PC-9 (cell line): ENCODE measurements around the gene HSPA12A. TPM values are rescaled to one million over a fixed set of nuclear protein-coding genes. Genes with fewer than 3 reads are reported as not detected.

Source experiments
- BruUV-seq: library from RNA; stranded (reverse); fragments of 400-500 nt; replicated peaks from 2 replicates; lab custom pipeline; 2021; lab: Mats Ljungman, UMichigan
- CTCF ChIA-PET: fragments of 300-600 bp; sonication (Branson Sonifier 250); formaldehyde crosslinking; loops from one replicate; lab custom pipeline; 2022; ENCODE audit warnings: antibody characterized with exemption; lab: Charles Lee
- POLR2A ChIA-PET: fragments of 300-600 bp; sonication (Branson Sonifier 250); formaldehyde crosslinking; loops from one replicate; lab custom pipeline; 2022; ENCODE audit warnings: antibody characterized with exemption; ENCODE audit not compliant: unreplicated experiment; lab: Charles Lee
- DNase-seq, 2 experiments: peaks; one replicate each; pipeline versions ENCODE4 v3.0.0 to v3.0.0-alpha.2; 2015 to 2022; ENCODE audit warnings: mixed read lengths in 1 of 2
- H2AFZ ChIP-seq: fragments of 200-600 bp; sonication (generic); 2 replicates; pipeline ENCODE4 v1.8.1; 2017; ENCODE audit warnings: antibody characterized with exemption
- H3F3A ChIP-seq: fragments of 200-600 bp; sonication (generic); 2 replicates; pipeline ENCODE4 v1.8.1; 2017; ENCODE audit warnings: antibody characterized with exemption, mild to moderate bottlenecking, low read depth; ENCODE audit not compliant: insufficient read depth
- H3K27ac ChIP-seq: fragments of 200-600 bp; sonication (generic); 2 replicates; pipeline ENCODE4 v1.6.1; 2016; ENCODE audit warnings: mixed run types
- H3K27me3 ChIP-seq: fragments of 200-600 bp; sonication (generic); 2 replicates; pipeline ENCODE4 v1.6.1; 2016; ENCODE audit warnings: low read depth, mixed run types; ENCODE audit not compliant: insufficient read depth
- H3K36me3 ChIP-seq: fragments of 200-600 bp; sonication (generic); 2 replicates; pipeline ENCODE4 v1.6.1; 2016; ENCODE audit warnings: low read depth, mixed run types
- H3K4me1 ChIP-seq: fragments of 200-600 bp; sonication (generic); replicated peaks from 2 replicates; pipeline ENCODE4 v1.6.1; 2016; ENCODE audit warnings: mixed run types; ENCODE audit not compliant: insufficient read depth
- H3K4me2 ChIP-seq: fragments of 200-600 bp; sonication (generic); 2 replicates; pipeline ENCODE4 v1.6.1; 2017; ENCODE audit warnings: mixed run types
- H3K4me3 ChIP-seq: fragments of 200-600 bp; sonication (generic); 2 replicates; pipeline ENCODE4 v1.6.1; 2016; ENCODE audit warnings: mixed run types
- H3K79me2 ChIP-seq: fragments of 200-600 bp; sonication (generic); 2 replicates; pipeline ENCODE4 v1.6.1; 2017; ENCODE audit warnings: low read depth, mixed run types
- H3K9me2 ChIP-seq: fragments of 200-600 bp; sonication (generic); 2 replicates; pipeline ENCODE4 v1.8.1; 2017; ENCODE audit warnings: mild to moderate bottlenecking; ENCODE audit not compliant: insufficient read depth
- H3K9me3 ChIP-seq: fragments of 200-600 bp; sonication (generic); 2 replicates; pipeline ENCODE4 v1.8.1; 2016; ENCODE audit warnings: low read depth; ENCODE audit not compliant: insufficient read depth
- H4K20me1 ChIP-seq: fragments of 200-600 bp; sonication (generic); 2 replicates; pipeline ENCODE4 v1.8.1; 2017; ENCODE audit not compliant: insufficient read depth
- CTCF ChIP-seq: fragments of 200-600 bp; sonication (generic); conservative IDR thresholded peaks from 2 replicates; pipeline ENCODE4 v1.6.1; 2017; ENCODE audit warnings: mixed run types, antibody characterized with exemption, mild to moderate bottlenecking, moderate library complexity
- EZH2 ChIP-seq: fragments of 200-600 bp; sonication (generic); IDR thresholded peaks from 2 replicates; pipeline ENCODE4 v1.8.0; 2017; ENCODE audit warnings: antibody characterized with exemption, low read depth
- intact Hi-C: fragments of 100-400 bp; cut with micrococcal nuclease; formaldehyde crosslinking; loops from one replicate; pipeline ENCODE4 v1.10.0; 2022; ENCODE audit not compliant: unreplicated experiment
- total RNA-seq: library from RNA; stranded (reverse); gene quantifications from 2 replicates; pipeline ENCODE4 v1.2.3, GENCODE V29; 2021

Gene HSPA12A
- total RNA-seq, 1 experiment from 2014 or later = 12.1 TPM

DNA sequence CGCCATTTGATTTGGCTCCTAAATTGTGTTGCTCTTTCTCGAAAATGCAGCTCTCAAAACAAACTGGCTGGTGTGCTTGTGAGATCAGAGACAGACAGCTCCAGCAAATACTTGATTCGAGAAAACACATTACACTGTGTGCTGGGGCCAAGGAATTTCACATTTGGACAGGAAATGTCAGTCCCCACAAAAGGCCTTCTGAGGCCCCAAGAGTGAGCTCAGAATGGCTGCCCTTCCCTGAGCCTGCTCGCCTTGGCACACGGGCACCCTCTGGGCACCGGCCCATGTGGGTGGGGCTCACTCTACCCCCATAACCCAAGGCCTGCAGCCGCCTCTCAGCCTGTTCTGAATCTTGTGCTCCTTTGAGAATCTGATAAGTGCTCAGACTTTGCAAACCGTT lies 13.9 kb upstream of the HSPA12A start:
- CTCF ChIA-PET = no interaction called here
- Histone ChIP-seq H3K4me2 (no peak overlapping the region), H3K27ac (no peak overlapping the region), H3K79me2 (no peaks in the 10 kb centered on the region), H2AFZ (no peak overlapping the region), H3K27me3 (no peaks in the 10 kb centered on the region), H3K4me3 (no peak overlapping the region), H3F3A (no peaks in the 10 kb centered on the region), H3K9me3 (no peaks in the 10 kb centered on the region), H4K20me1 (no peaks in the 10 kb centered on the region), H3K4me1 (no peaks in the 10 kb centered on the region), H3K9me2 (no peaks in the 10 kb centered on the region), H3K36me3 (no peaks in the 10 kb centered on the region)
- no TSS peak for BruUV-seq
- no peak for TF ChIP-seq CTCF
- TF ChIP-seq EZH2 = no peak
- intact Hi-C loops = no loop called here
- POLR2A ChIA-PET = no interaction called here
- DNase-seq = no peak

DNA sequence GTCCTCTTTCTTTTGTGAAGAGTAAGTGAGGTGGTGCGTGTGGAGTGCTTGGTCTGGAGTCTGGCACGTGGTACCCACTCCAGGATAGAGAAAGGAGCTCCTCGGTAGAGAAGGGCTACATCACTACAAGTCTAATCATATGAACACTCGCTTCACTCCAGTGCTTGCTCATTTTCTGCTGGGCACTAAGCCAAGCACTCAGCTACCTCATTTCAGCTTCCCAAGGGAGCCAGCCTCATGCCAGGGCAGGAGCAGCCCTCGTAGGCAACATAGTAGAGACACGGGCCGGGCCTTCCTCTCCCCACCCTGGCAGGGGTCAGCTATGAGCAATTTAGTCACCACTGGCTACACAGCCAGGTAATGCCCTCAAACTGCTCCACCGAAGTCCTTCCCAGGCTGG lies 11.4 kb upstream of the HSPA12A start:
- no peaks in the 10 kb centered on the region for H4K20me1 ChIP-seq
- intact Hi-C loops = no loop called here
- peaks cover 3% of the 10 kb centered on the region; the same call in 1 of the 2 replicates for H3F3A ChIP-seq
- H3K36me3 ChIP-seq = no peaks in the 10 kb centered on the region
- H3K27me3 ChIP-seq = no peaks in the 10 kb centered on the region
- no peak overlapping the region for H3K4me3 ChIP-seq
- no peak overlapping the region for H2AFZ ChIP-seq
- no peak overlapping the region for H3K27ac ChIP-seq
- H3K9me3 ChIP-seq = no peaks in the 10 kb centered on the region
- ChIA-PET POLR2A (no interaction called here), CTCF (no interaction called here)
- no peak for DNase-seq
- H3K79me2 ChIP-seq = no peaks in the 10 kb centered on the region
- BruUV-seq = no TSS peak
- no peaks in the 10 kb centered on the region for H3K9me2 ChIP-seq
- TF ChIP-seq EZH2 = no peak
- TF ChIP-seq CTCF = no peak
- H3K4me1 ChIP-seq = peaks cover under 1% of the 10 kb centered on the region; the same call in 1 of the 2 replicates
- H3K4me2 ChIP-seq = no peak overlapping the region

DNA sequence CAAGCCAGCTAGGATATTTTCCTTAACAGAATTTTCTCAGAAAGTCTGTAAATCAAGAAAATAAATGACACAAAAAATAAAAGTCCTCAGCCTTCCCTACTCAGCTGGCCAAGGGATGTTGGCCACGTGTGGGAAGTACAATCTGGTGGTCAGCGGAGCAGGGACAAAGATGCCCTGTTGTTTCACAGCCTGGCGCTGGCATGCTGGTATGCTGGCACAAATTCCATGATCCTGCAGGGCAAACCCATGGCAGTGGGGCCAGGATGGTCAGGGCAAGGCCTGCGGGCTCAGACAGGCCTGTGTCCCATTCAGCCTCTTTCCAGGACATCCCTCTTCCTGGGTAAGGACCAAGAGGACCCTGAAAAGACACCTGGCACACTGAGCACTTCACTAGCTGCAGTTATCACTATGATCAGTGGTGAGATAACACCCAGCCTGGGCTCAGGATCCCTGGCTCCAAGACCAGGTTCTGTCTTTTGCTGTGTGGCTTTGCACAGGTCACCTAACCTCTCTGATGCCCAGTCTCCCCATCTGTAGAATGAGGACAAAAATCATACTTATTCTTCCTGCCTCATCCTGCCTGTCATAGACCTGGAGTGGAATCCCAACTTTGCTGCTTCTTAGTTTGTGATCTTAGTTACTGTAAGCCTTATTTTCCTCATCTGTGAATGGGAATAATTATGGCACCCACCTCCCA lies 10.8 kb upstream of the HSPA12A start:
- H3K9me2 ChIP-seq = no peaks in the 10 kb centered on the region
- ChIA-PET POLR2A (no interaction called here), CTCF (no interaction called here)
- H3K27me3 ChIP-seq = no peaks in the 10 kb centered on the region
- intact Hi-C loops = no loop called here
- no peak overlapping the region for H2AFZ ChIP-seq
- no TSS peak for BruUV-seq
- DNase-seq = no peak
- H3K4me2 ChIP-seq = no peak overlapping the region
- no peaks in the 10 kb centered on the region for H3K9me3 ChIP-seq
- H3K27ac ChIP-seq = no peak overlapping the region
- TF ChIP-seq EZH2 (no peak), CTCF (no peak)
- peaks cover 7% of the 10 kb centered on the region for H3K4me1 ChIP-seq
- peaks cover 10% of the 10 kb centered on the region; the same call in 1 of the 2 replicates for H3F3A ChIP-seq
- H3K79me2 ChIP-seq = no peaks in the 10 kb centered on the region
- no peaks in the 10 kb centered on the region for H3K36me3 ChIP-seq
- no peak overlapping the region for H3K4me3 ChIP-seq
- H4K20me1 ChIP-seq = no peaks in the 10 kb centered on the region
